A673 (cell line): ENCODE measurements around the gene DPF3.

Experiments used
- CTCF ChIP-seq: fragments of 300-800, 200-600 bp; sonication (generic); conservative IDR thresholded peaks from 2 replicates; pipeline ENCODE4 v1.5.1; 2017; ENCODE audit warnings: low read depth, mild to moderate bottlenecking, antibody characterized with exemption, low read length, moderate library complexity, mixed read lengths
- EZH2 ChIP-seq: fragments of 200-600 bp; sonication (generic); IDR thresholded peaks from 2 replicates; pipeline ENCODE4 v1.6.1; 2017; ENCODE audit warnings: borderline replicate concordance, low read depth, mild to moderate bottlenecking, mixed read lengths, antibody characterized with exemption, low read length; ENCODE audit not compliant: poor library complexity, severe bottlenecking

GRCh38 chr14:72833174-72833573, 60.7 kb downstream of the DPF3 start:
- TF ChIP-seq CTCF = no peak
- no peak for TF ChIP-seq EZH2
